K562 (cell line): ENCODE results near the gene TANK. TPM values are rescaled to one million over a fixed set of nuclear protein-coding genes. Genes with fewer than 3 reads are reported as not detected.

Experiments used
- CEBPB ChIP-seq: fragments of 450-650 bp; IDR thresholded peaks from 2 replicates; pipeline ENCODE4 v1.6.1; 2016; ENCODE audit warnings: missing genetic modification characterization, missing compliant biosample characterization
- FOXA1 ChIP-seq: fragments of 450-650 bp; IDR thresholded peaks from 2 replicates; pipeline ENCODE4 v1.6.1; 2016; ENCODE audit warnings: mild to moderate bottlenecking, borderline replicate concordance
- ID3 ChIP-seq, 2 experiments: fragments of 250-450 bp in 1 of 2; fragments of 450-650 bp in 1 of 2; sonication (Bioruptor Pico) in 1 of 2; IDR thresholded peaks; 2 replicates each; pipeline versions ENCODE4 v1.6.1 to v1.8.0; 2016 to 2021; ENCODE audit warnings: mild to moderate bottlenecking in 2 of 2, moderate library complexity in 2 of 2, missing compliant biosample characterization in 1 of 2, missing genetic modification characterization in 1 of 2
- POLR2G ChIP-seq: fragments of 200-400 bp; formaldehyde crosslinking; IDR thresholded peaks from 2 replicates; pipeline ENCODE4 v1.6.1; 2017; ENCODE audit warnings: low read depth, mild to moderate bottlenecking, antibody characterized with exemption, low read length, moderate library complexity
- RAD21 ChIP-seq, 2 experiments: fragments of 250-450 bp in 1 of 2; fragments of 450-650 bp in 1 of 2; sonication (Bioruptor Pico) in 1 of 2; formaldehyde crosslinking in 1 of 2; IDR thresholded peaks in 1 of 2; conservative IDR thresholded peaks in 1 of 2; 2 replicates each; pipeline versions ENCODE4 v1.4.0 to v1.8.0; 2020 to 2022; ENCODE audit warnings: mild to moderate bottlenecking in 2 of 2, moderate library complexity in 1 of 2
- XRCC3 ChIP-seq: fragments of 450-650 bp; IDR thresholded peaks from 2 replicates; pipeline ENCODE4 v1.6.1; 2017; ENCODE audit warnings: mild to moderate bottlenecking, moderate library complexity
- polyA plus RNA-seq, 8 experiments: library from polyadenylated mRNA; depleted of rRNA in 4 of 8; stranded (reverse) in 5 of 8; unstranded in 3 of 8; fragments of >200 nt; fragmentation: Nextera tagmentation in 2 of 8; fragmentation: Illumina TruSeq in 1 of 8; extraction: Ambion mirVana in 2 of 8; extraction: Trizol in 1 of 8; gene quantifications; 2 replicates each; pipeline versions ENCODE4 v1.2.1 to v1.2.3, GENCODE V29; 2011 to 2014; ENCODE audit warnings: inconsistent platforms in 1 of 8, missing spikeins in 1 of 8
- total RNA-seq, 7 experiments: library from RNA; depleted of rRNA in 6 of 7; stranded (reverse); fragments of >200 nt in 6 of 7; fragmentation: Illumina TruSeq in 2 of 7; extraction: Trizol in 2 of 7; gene quantifications; 2 replicates each; pipeline versions ENCODE4 v1.2.1 to v1.2.3, GENCODE V29; 2011 to 2021; ENCODE audit warnings: low replicate concordance in 1 of 7
- TF ChIP-seq, protein P1 (sequence below): fragments of 450-650 bp; IDR thresholded peaks from 2 replicates; pipeline ENCODE4 v1.6.1; 2016; ENCODE audit warnings: low read depth
- TF ChIP-seq, protein P2 (sequence below), 2 experiments: fragments of 450-650 bp; conservative IDR thresholded peaks; 2 replicates each; pipeline ENCODE4 v1.6.1; 2017; ENCODE audit warnings: mild to moderate bottlenecking in 2 of 2, moderate library complexity in 2 of 2

Gene TANK
- total and polyA plus RNA-seq, 9 of the 15 experiments (the other 6 are each of a cell fraction or from before 2014, with no cell fraction given) = 43.0 to 91.5 (median 54.4) TPM

DNA sequence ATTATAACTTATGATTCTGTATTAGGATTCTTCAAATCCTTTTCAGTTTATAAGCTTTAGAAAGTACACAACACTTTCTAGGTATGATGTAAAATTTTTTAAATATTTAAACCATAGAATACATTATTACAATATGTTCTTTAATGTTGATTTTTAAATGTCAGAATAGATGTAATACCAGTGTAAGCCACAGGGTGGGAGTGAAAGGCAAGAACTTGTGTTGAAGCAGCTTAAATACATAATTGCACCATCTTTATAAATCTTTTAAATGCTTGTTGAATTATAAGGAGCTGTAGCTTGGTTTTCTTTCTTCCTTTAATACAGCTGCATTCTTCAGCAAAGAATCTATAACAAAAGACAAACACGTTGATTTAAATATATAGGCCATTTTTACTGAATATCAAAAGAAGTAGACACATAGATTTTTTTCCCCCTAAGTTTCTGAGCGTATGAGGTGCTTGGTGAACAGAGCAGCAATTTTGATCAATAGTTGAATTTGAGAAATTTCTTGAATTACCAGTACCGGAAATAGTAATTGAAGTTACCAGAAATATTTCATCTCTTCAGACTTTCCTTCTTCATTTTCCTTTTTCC is 63.0 kb downstream of the TANK start (continued):
- TF ChIP-seq, protein P1, sequence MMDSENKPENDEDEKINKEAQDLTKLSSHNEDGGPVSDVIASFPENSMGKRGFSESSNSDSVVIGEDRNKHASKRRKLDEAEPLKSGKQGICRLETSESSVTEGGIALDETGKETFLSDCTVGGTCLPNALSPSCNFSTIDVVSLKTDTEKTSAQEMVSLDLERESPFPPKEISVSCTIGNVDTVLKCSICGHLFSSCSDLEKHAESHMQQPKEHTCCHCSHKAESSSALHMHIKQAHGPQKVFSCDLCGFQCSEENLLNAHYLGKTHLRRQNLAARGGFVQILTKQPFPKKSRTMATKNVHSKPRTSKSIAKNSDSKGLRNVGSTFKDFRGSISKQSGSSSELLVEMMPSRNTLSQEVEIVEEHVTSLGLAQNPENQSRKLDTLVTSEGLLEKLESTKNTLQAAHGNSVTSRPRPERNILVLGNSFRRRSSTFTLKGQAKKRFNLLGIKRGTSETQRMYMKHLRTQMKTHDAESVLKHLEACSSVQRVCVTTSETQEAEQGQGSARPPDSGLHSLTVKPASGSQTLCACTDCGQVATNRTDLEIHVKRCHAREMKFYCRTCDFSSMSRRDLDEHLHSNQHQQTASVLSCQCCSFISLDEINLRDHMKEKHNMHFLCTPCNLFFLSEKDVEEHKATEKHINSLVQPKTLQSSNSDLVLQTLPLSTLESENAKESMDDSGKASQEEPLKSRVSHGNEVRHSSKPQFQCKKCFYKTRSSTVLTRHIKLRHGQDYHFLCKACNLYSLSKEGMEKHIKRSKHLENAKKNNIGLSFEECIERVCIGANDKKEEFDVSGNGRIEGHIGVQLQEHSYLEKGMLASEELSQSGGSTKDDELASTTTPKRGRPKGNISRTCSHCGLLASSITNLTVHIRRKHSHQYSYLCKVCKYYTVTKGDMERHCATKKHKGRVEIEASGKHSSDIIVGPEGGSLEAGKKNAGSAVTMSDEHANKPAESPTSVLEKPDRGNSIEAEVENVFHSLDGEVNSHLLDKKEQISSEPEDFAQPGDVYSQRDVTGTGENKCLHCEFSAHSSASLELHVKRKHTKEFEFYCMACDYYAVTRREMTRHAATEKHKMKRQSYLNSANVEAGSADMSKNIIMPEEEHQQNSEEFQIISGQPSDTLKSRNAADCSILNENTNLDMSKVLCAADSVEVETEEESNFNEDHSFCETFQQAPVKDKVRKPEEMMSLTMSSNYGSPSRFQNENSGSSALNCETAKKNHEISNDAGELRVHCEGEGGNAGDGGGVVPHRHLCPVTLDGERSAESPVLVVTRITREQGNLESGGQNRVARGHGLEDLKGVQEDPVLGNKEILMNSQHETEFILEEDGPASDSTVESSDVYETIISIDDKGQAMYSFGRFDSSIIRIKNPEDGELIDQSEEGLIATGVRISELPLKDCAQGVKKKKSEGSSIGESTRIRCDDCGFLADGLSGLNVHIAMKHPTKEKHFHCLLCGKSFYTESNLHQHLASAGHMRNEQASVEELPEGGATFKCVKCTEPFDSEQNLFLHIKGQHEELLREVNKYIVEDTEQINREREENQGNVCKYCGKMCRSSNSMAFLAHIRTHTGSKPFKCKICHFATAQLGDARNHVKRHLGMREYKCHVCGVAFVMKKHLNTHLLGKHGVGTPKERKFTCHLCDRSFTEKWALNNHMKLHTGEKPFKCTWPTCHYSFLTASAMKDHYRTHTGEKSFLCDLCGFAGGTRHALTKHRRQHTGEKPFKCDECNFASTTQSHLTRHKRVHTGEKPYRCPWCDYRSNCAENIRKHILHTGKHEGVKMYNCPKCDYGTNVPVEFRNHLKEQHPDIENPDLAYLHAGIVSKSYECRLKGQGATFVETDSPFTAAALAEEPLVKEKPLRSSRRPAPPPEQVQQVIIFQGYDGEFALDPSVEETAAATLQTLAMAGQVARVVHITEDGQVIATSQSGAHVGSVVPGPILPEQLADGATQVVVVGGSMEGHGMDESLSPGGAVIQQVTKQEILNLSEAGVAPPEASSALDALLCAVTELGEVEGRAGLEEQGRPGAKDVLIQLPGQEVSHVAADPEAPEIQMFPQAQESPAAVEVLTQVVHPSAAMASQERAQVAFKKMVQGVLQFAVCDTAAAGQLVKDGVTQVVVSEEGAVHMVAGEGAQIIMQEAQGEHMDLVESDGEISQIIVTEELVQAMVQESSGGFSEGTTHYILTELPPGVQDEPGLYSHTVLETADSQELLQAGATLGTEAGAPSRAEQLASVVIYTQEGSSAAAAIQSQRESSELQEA = no peak
- TF ChIP-seq ID3 (CRISPR knock-in tag; IDR thresholded peaks at IDR 0.05) = no peak
- TF ChIP-seq ID3 (tag; IDR thresholded peaks at IDR 0.05) = no peak
- TF ChIP-seq, protein P2, sequence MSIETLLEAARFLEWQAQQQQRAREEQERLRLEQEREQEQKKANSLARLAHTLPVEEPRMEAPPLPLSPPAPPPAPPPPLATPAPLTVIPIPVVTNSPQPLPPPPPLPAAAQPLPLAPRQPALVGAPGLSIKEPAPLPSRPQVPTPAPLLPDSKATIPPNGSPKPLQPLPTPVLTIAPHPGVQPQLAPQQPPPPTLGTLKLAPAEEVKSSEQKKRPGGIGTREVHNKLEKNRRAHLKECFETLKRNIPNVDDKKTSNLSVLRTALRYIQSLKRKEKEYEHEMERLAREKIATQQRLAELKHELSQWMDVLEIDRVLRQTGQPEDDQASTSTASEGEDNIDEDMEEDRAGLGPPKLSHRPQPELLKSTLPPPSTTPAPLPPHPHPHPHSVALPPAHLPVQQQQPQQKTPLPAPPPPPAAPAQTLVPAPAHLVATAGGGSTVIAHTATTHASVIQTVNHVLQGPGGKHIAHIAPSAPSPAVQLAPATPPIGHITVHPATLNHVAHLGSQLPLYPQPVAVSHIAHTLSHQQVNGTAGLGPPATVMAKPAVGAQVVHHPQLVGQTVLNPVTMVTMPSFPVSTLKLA (conservative IDR thresholded peaks at IDR 0.05) = no peak
- TF ChIP-seq CEBPB (tag) = peak; percentile 30; the same call in 1 of the 2 replicates
- peak; percentile 52 to 64; a peak in 2 of 4 replicates for TF ChIP-seq RAD21 (CRISPR knock-in tag; conservative IDR thresholded peaks at IDR 0.05 in 1 of 2, IDR thresholded peaks at IDR 0.05 in 1 of 2)
- no peak for TF ChIP-seq XRCC3
- no peak for TF ChIP-seq FOXA1
- TF ChIP-seq POLR2G = no peak
